Progenitor cell of endocrine pancreas (in vitro differentiated cells): ENCODE results near the gene COL27A1. TPM values are rescaled to one million over a fixed set of nuclear protein-coding genes. Genes with fewer than 3 reads are reported as not detected.
A peak's percentile ranks its signal among the peaks of the same experiment; 100 is the strongest.

ENCODE experiments used
- DNase-seq: peaks from one replicate; pipeline ENCODE4 v3.0.0; 2021; ENCODE audit warnings: low spot score; ENCODE audit not compliant: unreplicated experiment
- H3K27ac Mint-ChIP-seq: 2 replicates; pipeline ENCODE4 v1.8.0; 2021; ENCODE audit warnings: mild to moderate bottlenecking, moderate library complexity, mixed read lengths
- H3K27me3 Mint-ChIP-seq: 2 replicates; pipeline ENCODE4 v1.8.0; 2021; ENCODE audit warnings: mixed read lengths
- H3K36me3 Mint-ChIP-seq: 2 replicates; pipeline ENCODE4 v1.8.0; 2022; ENCODE audit warnings: mixed read lengths; ENCODE audit not compliant: insufficient read depth
- H3K4me1 Mint-ChIP-seq: 2 replicates; pipeline ENCODE4 v1.8.0; 2021; ENCODE audit warnings: low read depth, mixed read lengths
- H3K4me3 Mint-ChIP-seq: 2 replicates; pipeline ENCODE4 v1.8.0; 2021; ENCODE audit warnings: low read depth, mild to moderate bottlenecking, moderate library complexity, mixed read lengths
- H3K9me3 Mint-ChIP-seq: 2 replicates; pipeline ENCODE4 v1.8.0; 2021; ENCODE audit warnings: low read depth, mixed read lengths
- CTCF ChIP-seq: fragments of 200-600 bp; sonication (generic); IDR thresholded peaks from one replicate; pipeline ENCODE4 v1.5.0; 2021; ENCODE audit warnings: antibody characterized with exemption, mild to moderate bottlenecking; ENCODE audit not compliant: unreplicated experiment
- total RNA-seq: library from RNA; stranded (reverse); gene quantifications from 2 replicates; pipeline ENCODE4 v1.2.1, GENCODE V29; 2021

Gene COL27A1
- total RNA-seq, 1 donor from 2014 or later = 178 TPM

GRCh38 chr9:114156657-114157421 is 1.5 kb downstream of the COL27A1 start:
- peak; percentile 18 for DNase-seq
- TF ChIP-seq CTCF = no peak
- Mint-ChIP-seq H3K4me1 (peaks cover 36% of the 10 kb centered on the region), H3K27me3 (peaks cover 11% of the 10 kb centered on the region), H3K27ac (peak overlapping the region; percentile 91), H3K36me3 (peaks cover 3% of the 10 kb centered on the region), H3K9me3 (no peaks in the 10 kb centered on the region), H3K4me3 (peak overlapping the region; percentile 95)

GRCh38 chr9:114157516-114158176 is 2.3 kb downstream of the COL27A1 start:
- peaks cover 37% of the 10 kb centered on the region for H3K4me1 Mint-ChIP-seq
- H3K36me3 Mint-ChIP-seq = peaks cover 3% of the 10 kb centered on the region
- H3K27me3 Mint-ChIP-seq = peaks cover 7% of the 10 kb centered on the region
- no peaks in the 10 kb centered on the region for H3K9me3 Mint-ChIP-seq
- no peak for TF ChIP-seq CTCF
- no peak for DNase-seq
- H3K27ac Mint-ChIP-seq = peak overlapping the region; percentile 73
- H3K4me3 Mint-ChIP-seq = peak overlapping the region; percentile 95

GRCh38 chr9:114158482-114159130 is 3.3 kb downstream of the COL27A1 start:
- TF ChIP-seq CTCF = no peak
- Mint-ChIP-seq H3K27ac (no peak overlapping the region), H3K36me3 (peaks cover 3% of the 10 kb centered on the region), H3K4me3 (no peak overlapping the region), H3K4me1 (peaks cover 40% of the 10 kb centered on the region), H3K9me3 (no peaks in the 10 kb centered on the region), H3K27me3 (peaks cover 5% of the 10 kb centered on the region)
- DNase-seq = no peak

GRCh38 chr9:114159691-114160090 is 4.4 kb downstream of the COL27A1 start:
- no peaks in the 10 kb centered on the region for H3K9me3 Mint-ChIP-seq

More at GRCh38 chr9:114159691-114160090, 4.4 kb downstream of the COL27A1 start:
- H3K4me1 Mint-ChIP-seq = peaks cover 41% of the 10 kb centered on the region
- peaks cover 5% of the 10 kb centered on the region for H3K36me3 Mint-ChIP-seq
- no peak for TF ChIP-seq CTCF
- H3K27me3 Mint-ChIP-seq = peaks cover under 1% of the 10 kb centered on the region
- no peak overlapping the region for H3K27ac Mint-ChIP-seq
- no peak overlapping the region for H3K4me3 Mint-ChIP-seq
- DNase-seq = no peak
